GM10847 (cell line): ENCODE measurements around the gene TLR1.

ENCODE experiments used
- POLR2A ChIP-seq: IDR thresholded peaks from 2 replicates; pipeline ENCODE4 v1.6.1; 2011; ENCODE audit not compliant: insufficient read length; ENCODE audit errors: extremely low read depth

TLR1 gene

GRCh38 chr4:38804654-38805295 is at the start of gene TLR1:
Gene TLR1 (minus strand): TSS chr4:38804791. CDS start chr4:38798831, 5,960 bp downstream.
- TF ChIP-seq POLR2A: no peak

GRCh38 chr4:38846015-38846414 is 41.4 kb upstream of the TLR1 start:
- TF ChIP-seq POLR2A: no peak

GRCh38 chr4:38842994-38843393 is 38.4 kb upstream of the TLR1 start:
- TF ChIP-seq POLR2A: no peak

- no peak for TF ChIP-seq POLR2A
Observed at GRCh38 chr4:38837849-38838248, 33.3 kb upstream of the TLR1 start.

- TF ChIP-seq POLR2A: no peak
Observed at GRCh38 chr4:38837334-38837733, 32.7 kb upstream of the TLR1 start.

- no peak for TF ChIP-seq POLR2A
Observed at GRCh38 chr4:38834570-38834969, 30.0 kb upstream of the TLR1 start.

GRCh38 chr4:38832624-38833528 is 28.3 kb upstream of the TLR1 start:
- no peak for TF ChIP-seq POLR2A

GRCh38 chr4:38832206-38832605 is 27.6 kb upstream of the TLR1 start:
- TF ChIP-seq POLR2A: no peak

- no peak for TF ChIP-seq POLR2A
Observed at GRCh38 chr4:38831653-38832052, 27.1 kb upstream of the TLR1 start.

- no peak for TF ChIP-seq POLR2A
Observed at GRCh38 chr4:38829237-38829636, 24.6 kb upstream of the TLR1 start.

- TF ChIP-seq POLR2A: no peak
Observed at GRCh38 chr4:38823766-38824165, 19.2 kb upstream of the TLR1 start.

- no peak for TF ChIP-seq POLR2A
Observed at GRCh38 chr4:38822748-38823303, 18.2 kb upstream of the TLR1 start.

GRCh38 chr4:38821739-38822138 is 17.1 kb upstream of the TLR1 start:
- TF ChIP-seq POLR2A: no peak

GRCh38 chr4:38820329-38821061 is 15.9 kb upstream of the TLR1 start:
- TF ChIP-seq POLR2A: no peak

- no peak for TF ChIP-seq POLR2A
Observed at GRCh38 chr4:38819569-38819968, 15.0 kb upstream of the TLR1 start.
